ELF-1 (cell line): ENCODE results near the gene SLAMF1.
"Not testable (repeated sequence)": the region's sequence is repeated elsewhere in the genome, so short reads cannot be mapped to it uniquely, and the experiment has no call there.

ENCODE experiments used
- DNase-seq: peaks from one replicate; pipeline ENCODE4 v3.0.0-alpha.2; 2016; ENCODE audit warnings: low read depth, low spot score

Gene SLAMF1

DNA sequence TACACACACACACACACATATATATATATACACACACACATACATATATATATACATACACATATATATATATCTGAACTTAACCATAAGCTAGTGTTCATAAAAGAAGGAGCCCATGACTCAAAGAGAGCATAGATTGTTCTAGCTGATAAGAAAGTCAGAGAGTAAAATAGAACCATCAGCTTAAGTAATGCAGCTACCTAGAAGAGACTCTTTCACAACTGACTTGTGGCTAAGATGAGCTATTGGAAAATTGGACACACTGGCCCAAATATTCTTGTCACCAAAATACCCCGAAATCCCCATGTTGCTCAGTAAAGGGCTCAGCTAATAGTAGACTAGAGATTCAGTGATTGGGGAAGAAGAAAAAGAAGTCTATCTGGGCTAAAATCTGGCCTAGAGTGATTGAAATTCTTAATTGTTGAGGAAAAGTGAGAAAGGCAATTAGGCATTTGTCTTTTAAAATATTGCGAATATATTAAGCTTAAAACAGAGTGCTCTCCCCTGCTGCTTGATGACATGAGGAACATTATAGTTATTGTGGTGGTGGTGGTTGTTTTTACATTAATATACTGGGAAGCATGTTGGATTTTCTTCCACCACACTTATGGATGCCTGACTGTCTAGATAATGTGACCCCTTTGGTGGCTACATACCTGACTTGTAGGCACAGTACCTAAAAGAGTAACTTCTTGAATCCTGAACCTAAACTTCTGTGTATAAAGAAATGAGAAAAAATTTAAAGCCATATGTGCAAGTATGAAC is 6.3 kb downstream of the SLAMF1 start:
- no peak for DNase-seq

DNA sequence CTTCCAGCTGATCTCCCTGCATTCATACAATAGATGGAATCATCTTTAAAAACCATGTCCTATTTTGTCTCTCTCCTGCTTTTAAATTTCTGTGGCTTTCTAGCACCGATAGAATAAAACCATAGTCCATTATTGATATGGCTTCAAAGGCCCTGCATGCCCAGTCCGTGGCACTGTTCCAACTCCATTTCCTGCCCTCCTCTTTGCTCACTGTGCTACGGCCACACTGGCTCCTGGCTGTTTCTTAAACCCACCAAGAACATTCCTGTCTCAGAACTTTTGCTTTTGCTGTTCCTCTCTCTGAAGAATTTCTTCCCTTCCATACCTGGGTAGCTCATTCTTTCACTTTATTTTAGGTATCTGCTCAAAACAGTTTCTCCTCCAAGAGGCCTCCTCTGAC is 7.2 kb downstream of the SLAMF1 start:
- DNase-seq, result no peak

DNA sequence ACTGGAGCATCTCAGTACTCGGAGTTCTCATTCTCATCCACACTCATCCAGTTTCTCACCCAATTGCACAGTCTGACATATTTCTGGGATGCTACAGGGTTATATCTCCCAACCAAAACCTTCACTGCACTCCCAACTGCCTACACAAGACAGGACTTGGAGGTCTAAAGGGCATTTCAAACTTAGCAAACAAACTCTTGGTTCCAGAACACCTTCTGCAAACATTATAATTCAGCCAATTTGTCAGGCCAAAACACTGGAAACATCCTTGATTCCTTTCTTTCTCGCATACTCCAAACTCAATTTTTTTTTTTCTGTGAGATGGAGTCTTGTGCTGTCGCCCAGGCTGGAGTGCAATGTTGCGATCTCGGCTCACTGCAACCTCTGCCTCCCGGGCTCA is 7.9 kb downstream of the SLAMF1 start:
- DNase-seq, result no peak

DNA sequence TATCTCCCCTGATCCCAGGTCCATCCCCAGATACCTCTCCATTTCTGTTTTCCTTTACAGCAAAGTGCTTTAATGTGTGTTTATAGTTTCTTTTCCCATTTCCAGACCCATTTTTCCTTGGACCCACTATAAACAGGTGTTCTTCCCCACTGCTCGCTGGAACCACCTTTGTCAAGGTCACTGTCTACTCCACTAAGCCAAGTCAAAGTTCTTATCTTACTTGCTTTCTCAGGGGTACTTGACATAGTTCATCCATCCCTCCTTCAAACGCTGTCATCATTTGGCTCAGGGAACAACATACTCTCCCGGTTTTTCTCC is 8.3 kb downstream of the SLAMF1 start:
- DNase-seq, result no peak

DNA sequence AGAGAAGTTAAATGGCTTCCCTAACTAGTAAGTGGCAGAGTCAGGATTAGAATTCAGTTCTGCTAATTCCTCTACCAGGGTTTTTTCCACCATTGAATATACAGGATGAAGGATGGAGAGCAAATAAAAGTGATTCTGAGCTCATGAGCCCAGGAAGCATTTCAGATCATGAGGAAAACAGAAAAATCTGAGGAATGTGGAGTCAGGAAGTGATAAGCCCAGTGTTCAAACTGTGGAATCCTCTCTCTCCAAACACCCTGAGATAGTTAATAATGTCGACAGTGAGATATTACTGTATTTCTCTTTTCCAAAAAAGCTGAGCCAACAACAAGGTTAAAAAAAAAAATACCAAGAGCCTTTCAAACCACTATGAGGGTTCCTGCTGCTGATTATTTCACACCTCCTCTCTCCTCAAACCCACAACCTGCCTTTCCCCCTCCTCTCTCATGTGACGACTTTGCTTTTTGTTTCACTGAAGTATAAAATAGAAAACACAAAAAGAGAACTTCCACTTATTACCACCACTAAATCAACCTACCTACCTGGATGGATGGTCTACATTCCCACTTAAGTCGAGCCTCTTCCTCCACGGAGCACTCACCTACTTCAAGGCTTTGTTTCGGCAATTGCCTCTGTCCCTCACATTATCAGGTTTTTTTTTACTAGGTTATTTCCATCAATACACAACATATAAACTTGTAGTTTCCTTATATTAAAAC is 8.9 kb downstream of the SLAMF1 start:
- no peak for DNase-seq

DNA sequence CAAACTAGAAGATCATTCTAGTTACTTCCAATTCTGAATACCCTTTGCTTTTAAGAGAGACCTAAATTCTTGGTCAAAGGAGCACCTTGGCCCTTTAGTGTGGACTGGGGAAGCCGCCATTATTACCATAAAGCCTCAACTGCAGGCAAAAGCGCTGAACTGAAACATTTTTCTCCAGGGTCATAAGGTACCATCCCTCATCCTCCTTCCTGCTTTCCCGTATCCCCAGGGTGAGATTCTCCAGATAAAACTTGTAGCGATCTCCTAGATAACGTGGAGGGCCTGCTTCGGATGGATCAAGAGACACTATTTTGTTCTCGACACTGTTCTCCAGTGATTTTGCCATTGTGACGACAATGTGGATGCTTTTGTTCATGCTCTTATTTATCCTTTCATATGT is 9.8 kb downstream of the SLAMF1 start:
- DNase-seq, result no peak

DNA sequence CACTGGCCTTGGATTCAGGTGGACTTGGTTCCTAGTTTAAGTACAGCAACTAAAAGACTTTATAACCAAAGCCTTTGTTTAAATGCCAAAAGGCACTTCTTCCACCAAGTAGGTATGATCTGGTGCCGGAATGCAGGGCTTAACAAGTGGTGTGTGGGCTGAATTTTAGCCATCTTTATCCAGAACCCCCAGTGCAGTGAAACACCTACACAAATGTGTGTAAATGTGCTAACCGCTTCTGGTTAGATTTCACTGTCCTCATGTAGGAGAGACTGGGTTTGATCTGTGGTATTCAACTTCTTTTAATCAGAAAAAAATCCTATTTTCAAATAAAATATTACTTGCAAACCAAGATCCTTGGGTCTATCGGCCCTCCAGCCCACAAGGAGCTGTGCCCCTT is 10.3 kb downstream of the SLAMF1 start:
- DNase-seq, result no peak

DNA sequence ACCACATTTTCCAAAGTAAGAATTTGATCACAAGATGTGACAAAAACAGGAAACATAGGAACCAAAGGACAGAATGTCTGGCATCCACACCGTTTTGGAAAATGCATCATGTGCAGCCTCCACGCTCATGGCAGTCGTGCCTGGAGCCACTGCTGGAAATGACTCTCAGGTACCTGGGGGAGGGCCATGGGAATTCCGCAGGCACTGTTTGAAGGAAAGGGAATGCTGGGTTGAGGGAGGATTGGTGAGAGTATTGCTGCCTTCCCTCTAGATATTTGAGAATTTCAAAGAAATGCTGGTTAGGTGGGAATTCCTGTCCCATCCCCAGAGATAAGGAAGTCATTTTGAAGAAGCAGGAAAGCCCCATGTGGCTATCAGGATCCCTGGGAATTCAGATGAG is 10.8 kb downstream of the SLAMF1 start:
- peak; percentile 68 for DNase-seq

DNA sequence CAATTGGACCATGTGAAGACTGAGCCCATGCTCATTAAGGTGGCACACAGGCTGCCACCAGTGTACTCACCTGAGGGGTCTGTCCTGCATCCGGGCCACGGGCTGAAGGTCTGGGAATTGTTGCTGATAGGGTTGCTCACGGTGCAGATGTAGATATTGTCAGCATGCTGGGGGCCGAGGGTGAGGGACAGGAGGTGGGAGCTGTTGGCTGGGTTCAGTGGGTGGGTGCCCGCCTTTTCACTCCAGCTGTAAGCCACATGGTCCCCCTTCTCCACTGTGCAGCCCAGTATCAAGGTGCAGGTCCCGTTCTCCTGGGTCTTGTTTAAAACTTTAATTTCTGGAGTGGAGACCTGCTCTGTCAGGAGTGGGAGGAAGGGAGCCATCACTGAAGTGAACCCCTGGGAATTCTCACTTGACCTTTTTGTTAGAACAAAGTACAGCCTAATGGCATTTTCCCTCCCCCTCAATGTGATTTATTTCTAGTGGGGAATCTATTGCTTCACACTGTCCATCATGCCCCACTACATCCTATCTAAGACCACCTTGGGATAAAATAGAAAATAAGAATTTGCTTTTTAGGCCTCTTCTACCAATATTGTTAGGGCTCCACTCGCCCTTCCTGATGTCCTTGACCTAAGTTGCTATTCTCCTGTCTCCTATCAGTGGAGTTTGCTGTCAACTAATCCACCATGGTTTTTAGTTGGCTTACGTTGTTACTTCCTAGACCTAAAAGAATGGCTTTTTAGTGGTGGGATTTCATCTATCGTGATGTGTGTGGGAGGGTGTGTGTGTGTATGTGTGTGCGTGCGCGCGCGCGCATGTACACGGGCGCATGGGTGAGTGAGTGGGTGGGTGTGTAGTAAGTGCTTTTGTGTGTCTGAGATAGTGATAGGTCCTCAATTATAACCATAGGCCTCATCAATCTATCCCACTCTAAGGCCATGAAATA is 12.0 kb downstream of the SLAMF1 start:
- DNase-seq, result no peak

DNA sequence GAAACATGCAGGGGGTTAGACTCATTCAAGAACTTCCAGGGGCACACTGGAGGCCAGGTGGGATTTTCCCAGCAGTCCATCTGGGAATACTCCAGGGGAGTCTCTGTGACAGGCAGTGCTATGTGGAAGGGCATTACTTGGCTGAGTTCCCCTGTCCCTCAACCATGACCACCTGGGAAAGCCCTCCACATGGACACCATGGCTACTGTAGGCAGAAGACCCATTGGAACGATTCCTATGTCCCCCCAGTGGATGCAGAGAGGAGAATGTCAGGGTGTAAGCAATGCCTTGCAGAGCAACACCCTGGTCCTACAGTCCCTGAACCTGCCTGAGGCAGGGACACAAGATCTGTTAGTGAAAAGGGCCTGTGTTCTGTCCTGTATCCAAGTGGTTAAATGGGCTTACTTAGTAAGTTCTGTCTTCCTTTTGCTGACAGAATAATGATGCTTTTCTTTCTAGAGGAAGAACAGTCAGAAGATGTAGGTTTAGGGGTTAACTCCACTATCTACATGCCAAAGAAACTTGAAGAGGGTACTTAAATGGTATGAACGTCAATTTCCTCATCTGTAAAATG is 13.4 kb downstream of the SLAMF1 start:
- no peak for DNase-seq

DNA sequence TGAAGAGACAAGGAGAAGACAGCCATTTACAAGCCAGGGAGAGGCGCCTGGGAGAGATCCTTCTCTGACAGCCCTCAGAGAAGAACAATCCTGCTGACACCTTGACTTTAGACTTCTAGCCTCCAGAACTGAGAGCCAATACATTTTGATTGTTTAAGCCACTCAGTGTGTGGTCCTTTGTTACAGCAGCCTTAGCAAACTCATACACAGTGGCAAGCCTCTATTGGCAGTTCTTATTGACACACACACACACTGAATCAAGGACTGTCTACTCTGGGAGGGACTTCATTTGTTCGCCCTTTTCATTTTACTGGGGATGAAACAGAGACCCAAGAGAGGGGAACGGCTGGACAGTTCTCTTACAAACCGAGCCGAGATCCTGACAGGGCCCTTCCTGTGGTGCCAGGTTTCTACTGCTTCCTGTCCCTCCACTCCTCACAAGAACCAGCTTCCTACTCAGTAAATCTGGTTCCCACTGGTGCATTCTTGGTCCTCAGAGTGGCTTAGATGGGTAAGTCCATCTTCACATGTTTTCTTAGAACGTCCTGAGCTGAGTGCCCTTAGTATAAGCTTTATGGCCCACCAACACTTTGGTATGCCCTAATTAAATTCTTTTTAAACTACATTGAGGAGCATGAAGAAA is 14.7 kb downstream of the SLAMF1 start:
- DNase-seq, result no peak

DNA sequence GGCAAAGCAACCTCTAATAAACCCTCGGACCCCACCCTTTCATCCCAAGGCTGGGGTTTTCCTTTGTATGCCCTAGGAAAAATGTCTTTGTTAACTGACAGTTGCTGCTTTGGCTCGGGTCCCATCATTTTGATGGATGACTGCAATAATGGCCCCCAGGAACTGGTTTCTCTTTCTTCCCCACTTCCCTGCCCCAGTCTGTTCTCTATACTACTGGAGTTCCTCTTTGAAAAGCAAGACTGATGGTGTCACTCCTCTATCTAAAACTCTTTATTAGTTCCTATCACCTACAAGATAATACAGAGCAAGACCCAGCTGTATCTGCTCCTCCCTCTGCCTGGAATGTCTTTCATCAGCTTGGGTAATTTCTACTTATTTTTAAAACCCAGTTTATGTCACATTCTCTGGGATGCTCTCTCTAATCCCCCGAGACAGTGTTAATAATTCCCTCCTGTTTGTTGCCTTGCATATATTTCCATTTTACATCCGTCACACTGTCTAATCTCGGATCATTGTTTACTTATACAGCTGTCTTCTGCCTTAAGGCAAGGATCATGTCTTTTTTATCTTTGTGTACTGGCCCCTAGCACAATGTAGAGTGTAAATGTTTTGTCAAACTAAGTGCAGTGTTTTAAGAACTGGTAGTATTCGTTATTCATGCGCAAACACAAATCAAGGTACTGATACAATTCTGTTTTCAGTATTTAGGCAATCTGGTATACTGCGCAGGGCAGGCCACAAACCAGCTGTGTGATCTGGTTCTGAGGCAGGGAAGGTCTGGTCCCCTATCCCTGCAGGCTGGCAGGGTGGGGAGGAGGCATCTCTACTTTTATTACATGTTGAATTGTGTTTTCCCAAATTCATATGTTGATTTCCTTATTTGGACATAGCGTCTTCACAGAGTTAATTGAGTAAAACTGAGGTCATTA is 16.1 kb downstream of the SLAMF1 start:
- DNase-seq, result peak; percentile 72

DNA sequence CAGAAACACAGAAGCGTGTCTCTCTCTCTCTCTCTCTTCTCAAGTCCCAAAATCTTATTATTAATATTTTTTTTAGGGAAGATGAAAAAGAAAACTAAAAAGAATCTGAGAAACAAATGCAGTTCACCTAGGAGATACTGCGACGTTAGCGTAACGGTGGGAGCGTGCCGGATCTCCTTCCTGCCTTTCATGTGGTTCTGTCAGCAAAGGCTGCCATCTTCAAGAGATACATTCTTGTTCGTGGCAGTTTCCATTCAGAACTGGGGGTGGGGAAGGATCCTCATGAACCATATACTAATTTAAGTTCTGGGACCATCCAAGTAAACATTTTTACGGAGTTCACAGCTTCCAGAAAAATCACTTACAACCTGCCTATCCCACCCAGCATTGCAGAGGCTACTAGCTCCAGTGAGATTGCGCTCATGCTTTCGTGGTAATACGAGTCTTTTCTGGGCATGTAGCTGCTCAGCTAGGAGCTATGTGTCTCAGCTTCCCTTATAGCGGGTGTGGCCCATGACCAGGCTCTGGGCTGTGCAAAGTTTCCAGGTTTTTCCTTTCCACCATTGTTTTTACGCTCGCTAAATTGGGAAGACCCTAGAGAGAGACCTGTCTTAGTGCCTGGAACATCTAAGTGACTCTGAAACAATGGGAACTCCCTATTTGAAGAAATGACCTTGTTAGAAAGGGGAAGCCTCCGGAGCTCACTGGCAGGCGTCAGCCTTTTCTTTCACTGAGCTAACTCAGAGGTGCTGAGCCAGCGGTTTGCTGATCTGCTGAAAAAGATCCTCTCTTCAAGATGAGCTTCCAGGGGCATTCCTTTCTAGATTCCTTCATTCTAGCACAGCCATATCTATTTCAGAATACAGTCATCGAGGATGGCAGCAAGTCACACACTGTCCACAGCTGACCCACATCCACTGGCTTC is 17.3 kb downstream of the SLAMF1 start:
- peak; percentile 70 for DNase-seq

DNA sequence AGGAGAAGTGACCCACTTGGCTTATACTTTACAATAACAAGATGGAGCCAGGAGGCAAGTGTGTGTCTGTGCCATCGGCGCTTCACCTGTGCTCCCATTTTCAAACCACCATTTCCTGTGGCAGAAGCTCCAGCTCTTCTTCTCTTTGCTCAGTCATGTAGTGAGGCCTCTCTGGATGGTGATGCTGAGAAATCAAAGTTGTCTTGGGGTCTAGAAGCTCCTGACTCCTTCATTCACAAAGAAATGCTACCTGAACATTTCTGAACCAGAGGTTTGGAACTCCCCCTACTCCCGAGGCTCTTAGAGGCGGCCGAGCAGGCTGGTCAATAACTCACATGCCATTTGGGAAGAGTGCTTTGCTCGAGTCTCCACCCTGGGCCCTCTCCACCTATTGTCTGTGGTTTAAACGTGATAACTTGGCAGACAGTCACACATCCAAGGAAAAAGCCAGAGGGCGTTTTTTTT is 18.0 kb downstream of the SLAMF1 start:
- peak; percentile 44 for DNase-seq

DNA sequence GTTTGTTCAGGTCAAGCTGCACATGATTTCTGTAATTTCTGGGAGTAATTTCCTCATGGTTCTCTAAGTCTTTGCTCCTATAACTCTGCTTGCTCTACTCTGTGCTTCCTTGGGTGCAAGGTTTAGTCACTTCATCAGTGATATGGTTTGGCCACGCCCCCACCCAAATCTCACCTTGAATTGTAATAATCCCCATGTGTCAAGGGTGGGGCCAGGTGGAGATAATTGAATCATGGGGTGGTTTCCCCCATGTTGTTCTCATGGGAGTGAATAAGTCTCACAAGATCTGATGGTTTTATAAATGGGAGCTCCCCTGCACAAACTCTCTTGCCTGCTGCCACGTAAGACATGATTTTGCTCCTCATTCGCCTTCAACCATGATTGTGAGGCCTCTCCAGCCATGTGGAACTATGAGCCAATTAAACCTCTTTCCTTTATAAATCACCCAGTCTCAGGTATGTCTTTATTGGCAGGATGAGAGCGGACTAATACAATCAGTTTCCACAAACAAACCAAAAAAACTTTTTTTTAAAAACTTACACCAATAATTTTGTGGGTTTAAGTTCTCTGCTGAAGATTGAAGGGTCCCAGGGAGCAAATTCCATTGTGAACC is 19.1 kb downstream of the SLAMF1 start:
- DNase-seq, result not testable (repeated sequence)

DNA sequence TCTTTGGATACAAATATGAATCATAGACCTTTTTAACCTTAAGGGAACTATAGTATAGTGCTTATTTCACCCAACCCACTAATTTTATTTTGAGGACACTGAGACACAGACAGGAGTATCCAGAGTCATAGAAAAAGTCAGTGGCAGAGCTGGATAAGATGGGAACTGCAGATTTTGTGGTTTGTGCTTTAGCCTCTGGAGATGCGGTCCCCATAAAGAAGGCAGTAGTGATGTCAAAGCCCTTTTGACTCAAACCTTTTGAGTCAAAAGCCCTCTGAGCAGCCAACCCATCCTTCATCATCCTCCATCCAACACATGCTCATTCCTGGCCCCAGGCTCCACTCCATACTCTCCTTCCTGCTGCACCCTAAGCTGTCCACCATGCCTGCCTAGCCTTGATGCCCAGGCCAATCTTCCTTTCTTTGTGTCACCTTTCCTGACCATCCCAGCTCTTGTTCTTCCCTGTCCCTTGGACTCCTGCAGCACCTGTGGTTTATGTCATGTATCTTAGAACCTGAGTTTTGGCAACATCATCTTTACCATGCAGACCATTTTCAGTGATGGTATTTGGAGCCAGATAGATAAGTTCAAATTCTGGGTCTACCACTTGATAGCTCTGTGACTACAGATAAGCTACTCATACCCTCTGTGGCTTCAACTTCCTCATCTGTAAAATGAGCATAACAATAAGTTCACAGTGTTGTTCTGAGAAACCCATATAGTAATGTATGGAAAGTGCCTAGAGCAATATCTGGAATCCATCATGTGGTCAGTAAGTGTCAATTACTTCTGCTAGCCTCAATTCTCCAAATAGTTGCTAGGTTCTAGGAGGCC is 20.1 kb downstream of the SLAMF1 start:
- DNase-seq, result no peak

DNA sequence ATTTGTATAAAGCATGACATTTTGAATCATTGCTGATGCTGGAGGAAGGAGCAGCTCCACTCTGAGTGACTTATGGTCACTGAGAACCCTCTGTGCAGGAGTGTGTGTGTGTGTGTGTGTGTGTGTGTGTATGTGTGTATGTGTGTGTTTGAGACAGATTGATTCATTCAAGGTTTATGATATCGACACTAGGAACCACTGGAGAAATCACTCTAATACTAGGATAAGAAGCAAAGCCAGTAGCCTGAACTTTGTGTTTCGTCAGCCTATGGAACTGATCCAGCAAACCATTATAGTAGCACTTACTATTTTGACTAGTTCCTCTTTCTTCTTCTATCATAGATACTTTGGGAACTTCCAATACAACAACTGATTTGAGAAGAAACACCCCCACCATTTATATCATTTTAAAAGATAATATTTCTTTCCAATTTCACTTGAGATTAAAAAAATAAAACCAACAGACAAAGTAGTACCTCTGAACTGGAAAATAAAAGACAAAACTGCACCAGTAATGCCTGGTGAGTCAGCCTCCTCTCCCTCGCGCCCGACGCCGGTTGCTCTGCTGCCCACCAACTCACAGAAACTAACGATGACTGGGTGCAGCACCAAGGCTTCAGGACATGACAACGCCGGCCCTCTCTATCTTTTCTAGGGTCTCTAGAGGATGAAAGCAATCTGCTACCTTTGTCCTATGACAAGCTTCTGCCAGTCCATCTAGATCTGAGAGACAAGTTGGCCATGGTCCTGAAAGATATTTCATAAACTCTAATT is 20.9 kb downstream of the SLAMF1 start:
- DNase-seq, result no peak
